GM21381 (cell line): ENCODE data around the gene SIX5.
"Not testable (repeated sequence)": the region's sequence is repeated elsewhere in the genome, so short reads cannot be mapped to it uniquely, and the experiment has no call there.

Experiments
- ATAC-seq: cut with Tn5 transposase; IDR thresholded peaks from one replicate; pipeline ENCODE4 v1.9.1; 2021; ENCODE audit warnings: mild to moderate bottlenecking, moderate library complexity; ENCODE audit not compliant: unreplicated experiment

SIX5 gene

DNA sequence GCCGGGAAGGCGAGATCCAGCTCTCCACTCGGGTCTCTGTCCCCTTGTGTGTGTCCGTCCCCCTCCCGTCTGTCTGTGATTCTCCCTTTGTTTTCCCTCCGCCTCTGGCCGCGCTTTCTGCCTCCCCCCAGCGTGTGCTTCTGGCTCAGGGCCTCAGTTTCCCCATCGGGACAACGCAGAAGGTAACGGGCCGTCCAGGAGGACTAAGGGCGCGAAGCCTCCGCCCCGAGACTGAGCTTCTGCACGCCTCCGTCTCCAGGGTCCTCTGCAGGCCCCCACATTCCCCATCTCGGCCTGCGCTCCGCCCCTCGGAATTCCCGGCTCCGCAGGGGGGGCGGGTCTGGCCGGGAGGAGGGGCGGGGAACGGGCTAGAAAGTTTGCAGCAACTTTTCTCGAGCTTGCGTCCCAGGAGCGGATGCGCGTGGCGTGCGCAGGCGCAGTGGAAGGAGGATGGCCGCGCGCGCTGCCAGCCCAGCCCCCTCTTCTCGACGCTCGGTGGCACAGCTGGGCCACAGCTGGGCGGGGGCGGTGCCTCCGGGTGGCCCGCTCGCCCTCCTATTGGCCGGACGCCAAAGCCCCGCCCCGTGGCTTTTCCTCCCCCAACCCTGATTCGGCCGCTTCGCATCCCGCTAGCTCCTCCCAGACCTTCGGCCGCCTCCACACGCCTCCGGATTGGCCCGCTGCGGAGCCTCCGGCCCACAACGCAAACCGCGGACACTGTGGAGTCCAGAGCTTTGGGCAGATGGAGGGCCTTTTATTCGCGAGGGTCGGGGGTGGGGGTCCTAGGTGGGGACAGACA, at the start of gene SIX5:
TSS of gene SIX5 (minus strand) at position 269 of the 799 bp plus-strand sequence. CDS start 408 bp downstream, outside the sequence.
- peak; percentile 64 for ATAC-seq

GRCh38 chr19:45817725-45818301, 48.8 kb upstream of the SIX5 start:
- ATAC-seq = no peak

GRCh38 chr19:45817010-45817724, 48.1 kb upstream of the SIX5 start:
- peak; percentile 78 for ATAC-seq

DNA sequence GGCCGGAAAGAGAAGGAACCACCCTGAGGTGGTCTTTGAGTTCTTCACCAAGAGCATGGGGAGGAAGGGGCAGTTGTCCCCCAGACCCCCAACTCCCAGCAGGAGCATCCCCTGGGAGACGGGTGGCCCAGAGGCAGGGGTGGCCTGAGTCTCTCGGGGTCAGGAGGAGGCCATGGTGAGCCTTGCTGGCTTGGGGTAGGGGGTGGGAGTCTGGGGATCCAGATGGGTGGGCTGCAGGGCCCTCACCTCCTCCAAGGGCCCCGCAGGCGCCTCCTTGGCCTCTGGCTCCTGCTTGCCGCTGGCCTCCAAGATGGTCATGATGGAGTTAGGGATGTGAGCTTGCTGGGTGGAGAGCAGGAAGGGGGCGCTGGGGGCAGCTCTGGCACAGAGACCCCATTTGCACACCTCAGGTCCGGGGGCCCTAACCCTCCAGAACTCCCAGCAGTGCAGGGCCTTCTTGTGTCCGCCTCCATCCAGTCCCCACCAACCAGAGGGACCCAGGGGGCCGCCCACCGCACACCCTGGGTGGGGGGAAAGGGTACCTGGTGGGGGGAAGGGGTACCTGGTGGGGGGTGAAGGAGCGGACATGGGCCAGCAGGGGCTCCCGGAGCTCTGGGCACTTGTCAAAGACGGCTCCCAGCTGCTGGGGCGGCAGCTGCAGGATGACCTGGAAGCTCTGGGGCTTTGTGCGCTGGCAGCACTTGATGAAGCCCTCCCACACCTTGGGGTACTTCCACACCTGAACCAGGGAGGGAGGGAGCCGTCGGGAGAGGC, 47.4 kb upstream of the SIX5 start:
- ATAC-seq = no peak

GRCh38 chr19:45815481-45816216, 46.6 kb upstream of the SIX5 start:
- no peak for ATAC-seq

DNA sequence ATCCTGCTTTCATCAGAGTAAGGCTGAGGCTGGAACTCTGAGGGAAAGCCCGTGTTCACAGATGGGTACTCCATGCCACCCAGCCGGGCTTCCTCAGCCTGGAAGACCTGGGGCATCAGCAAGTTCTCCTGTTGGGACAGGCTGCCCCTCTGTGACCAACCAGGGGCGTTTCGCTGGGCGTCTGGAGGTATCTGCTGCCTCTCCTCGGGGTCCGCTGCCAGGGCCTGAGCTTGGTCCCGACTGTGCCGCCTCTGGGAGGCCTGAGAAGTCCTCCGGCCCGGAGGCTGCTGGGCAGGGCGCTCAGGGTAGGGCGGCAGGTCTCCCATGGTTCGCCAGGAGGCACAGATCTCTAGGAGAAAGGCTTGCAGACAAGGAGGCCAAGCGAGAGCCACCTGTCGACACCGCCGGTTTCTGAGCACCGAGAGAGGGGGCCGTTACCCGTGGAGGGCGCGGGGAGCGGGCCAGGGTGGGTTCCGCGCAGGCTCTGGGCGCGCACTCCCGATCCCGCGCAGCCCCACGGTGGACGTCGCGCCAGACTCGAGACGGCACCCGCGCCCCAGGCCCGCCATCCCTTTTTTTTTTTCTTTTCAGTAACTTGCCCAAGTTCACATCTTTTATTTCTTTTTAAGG, 45.9 kb upstream of the SIX5 start, which contains the start of gene RSPH6A:
TSS of gene RSPH6A (minus strand) at position 458 of the 630 bp plus-strand sequence. CDS start at position 326, 132 bp downstream.
- no peak for ATAC-seq

DNA sequence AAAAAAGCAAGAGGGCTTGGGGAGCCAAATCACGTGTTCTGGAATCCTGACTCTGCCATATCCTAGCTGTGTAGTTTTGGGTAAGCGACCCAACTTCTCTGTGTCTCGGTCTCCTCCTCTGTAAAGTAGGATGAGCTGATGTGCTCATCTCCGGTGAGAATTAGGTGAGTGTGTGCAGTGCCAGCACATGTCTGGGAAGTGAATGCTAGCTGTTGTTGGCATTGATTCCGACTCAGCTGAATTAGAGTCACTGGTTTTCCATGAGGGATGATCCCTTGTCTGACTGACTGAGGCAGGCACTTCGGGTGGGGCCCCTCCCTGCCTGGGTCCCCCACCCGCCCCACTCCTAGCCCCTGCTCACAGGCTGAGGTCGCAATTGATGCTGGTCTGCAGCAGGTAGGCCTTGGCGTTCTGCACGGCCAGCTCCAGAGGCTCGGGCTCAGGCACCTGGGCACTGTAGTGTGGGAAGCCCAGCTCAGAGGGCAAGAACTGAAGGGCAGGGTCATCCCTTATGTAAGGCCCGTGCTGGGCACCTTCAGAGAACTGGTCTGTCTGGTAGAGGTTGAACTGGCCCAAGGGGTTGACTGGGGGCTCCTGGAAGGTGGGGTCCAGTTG, 45.2 kb upstream of the SIX5 start:
- ATAC-seq = no peak

GRCh38 chr19:45812297-45812696, 43.2 kb upstream of the SIX5 start:
- no peak for ATAC-seq

GRCh38 chr19:45809643-45810159, 40.6 kb upstream of the SIX5 start:
- no peak for ATAC-seq

DNA sequence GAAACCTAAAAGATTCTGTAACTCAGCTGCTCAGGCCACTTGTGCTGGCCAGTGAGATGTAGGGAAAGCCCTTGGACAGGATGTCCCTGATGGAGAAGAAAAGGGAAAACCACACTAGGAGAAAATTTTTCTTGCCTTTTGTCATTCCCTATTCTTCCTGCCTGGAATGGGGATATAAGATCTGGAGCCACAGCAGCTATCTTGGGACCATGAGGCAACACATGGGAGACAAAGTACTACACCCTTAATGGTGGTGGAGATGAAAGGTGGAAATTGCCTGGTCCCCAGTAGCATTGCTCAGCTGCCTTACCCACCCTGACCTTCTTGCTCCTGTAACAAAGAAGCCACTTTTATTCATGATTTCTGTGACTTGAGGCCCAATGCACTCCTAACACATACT, 36.7 kb upstream of the SIX5 start:
- no peak for ATAC-seq

DNA sequence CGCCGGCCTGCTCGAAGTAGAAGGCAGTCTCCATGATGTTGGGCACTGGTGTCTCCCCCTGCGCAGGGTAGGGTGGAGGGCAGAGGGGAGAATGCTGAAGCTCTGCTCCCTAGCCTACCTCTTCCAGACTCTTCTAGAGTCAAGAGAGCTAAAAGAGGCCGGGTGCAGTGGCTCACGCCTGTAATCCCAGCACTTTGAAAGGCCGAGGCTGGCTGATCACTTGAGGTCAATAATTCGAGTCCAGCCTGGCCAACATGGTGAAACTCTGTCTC, 35.8 kb upstream of the SIX5 start:
- ATAC-seq = no peak

DNA sequence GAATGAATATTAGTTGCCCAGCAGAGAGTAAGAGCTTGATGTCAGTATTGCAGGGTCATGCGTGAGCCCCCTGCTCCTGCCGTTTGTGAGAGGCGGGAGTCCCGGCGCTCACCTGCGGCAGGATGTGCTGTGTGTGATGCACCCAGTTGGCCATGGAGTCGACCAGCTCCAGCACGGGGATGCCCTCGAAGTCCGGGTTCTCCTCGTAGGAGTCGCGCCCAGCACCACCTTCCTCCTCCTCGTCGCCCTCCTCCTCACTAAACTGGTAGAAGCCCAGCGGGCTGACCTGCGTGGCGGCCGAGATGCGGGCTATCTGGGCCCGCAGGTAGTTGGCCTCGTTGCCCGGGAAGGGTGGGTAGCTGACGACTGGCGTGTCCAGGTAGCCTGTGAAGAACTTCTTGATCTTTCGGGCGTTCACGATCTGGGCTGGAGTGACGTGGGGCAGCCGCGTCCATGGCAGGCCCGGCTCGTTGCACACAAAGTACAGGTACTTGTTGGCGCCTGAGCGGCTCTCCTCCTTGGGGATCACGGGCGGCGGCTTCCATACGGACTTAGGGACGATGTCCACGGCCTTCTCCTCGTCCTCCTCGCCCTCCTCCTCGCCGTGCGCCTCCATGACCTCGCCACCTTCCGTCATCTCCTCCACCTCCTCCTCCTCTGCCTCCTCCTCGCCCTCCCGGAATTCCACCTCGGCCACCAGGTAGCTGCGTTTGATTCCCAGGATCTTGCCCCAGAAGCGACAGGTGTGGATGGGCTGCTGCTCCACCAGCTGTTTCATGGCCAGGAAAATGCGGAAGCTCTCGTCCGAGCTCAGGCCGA, 35.3 kb upstream of the SIX5 start:
- no peak for ATAC-seq

- ATAC-seq = no peak
Measured at GRCh38 chr19:45801603-45802175, 32.6 kb upstream of the SIX5 start.

GRCh38 chr19:45800070-45800553, 31.1 kb upstream of the SIX5 start:
- ATAC-seq = no peak

DNA sequence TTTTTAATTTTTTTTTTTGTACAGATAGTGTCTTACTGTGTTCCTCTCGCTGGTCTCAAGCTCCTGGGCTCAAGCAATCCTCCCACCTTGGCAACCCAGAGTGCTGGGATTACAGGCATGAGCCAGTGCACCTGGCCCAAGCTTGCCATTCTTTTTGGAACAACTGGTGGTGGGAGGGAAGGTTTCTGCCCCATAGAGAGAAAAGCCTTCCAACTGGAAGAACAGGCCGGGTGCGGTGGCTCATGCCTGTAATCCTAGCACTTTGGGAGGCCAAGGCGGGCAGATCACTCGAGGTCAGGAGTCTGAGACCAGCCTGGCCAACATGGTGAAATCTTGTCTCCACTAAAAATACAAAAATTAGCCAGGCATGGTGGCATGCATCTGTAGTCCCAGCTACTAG, 30.5 kb upstream of the SIX5 start:
- not testable (repeated sequence) for ATAC-seq

DNA sequence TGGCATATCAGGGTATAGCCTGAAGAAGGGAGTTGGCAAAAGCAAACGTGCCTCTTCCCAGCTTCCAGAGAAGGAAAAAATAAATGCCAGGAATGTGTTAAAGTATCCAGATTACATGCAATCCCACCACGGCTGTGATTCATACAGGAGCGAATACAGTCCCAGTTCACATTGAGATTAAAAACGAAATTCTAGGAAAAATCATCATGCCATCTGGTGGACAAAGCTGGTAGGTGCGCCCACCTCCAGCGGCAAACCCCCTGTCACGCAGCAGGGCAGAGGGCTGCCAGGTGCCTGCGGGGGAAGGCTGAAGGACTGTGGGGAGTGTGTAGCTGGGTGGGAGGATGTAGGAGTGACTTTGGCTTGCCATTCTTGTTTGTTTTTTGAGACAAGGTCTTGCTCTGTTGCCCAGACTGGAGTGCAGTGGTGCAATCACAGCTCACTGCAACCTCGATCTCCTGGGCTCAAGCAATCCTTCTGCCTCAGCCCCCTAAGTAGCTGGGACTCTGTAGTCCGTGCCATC, 30.0 kb upstream of the SIX5 start:
- ATAC-seq = no peak

DNA sequence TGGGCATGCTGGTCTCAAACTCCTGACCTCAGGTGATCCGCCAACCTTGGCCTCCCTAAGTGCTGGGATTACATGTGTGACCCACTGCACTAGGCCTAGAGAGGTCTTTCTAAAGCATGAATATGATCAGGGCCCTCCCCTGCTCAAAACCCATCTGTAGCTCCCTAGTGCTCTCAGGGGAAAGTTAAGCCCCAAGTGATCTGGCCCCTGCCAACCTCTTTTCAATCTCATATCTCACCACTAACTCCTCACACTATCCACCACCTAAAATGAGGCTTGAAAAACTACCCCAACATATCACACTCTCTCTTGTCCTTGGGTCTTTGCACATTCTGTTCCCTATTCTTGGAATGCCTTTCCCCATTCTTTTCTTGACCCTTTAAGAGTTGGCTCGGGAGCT, 25.6 kb upstream of the SIX5 start:
- no peak for ATAC-seq

DNA sequence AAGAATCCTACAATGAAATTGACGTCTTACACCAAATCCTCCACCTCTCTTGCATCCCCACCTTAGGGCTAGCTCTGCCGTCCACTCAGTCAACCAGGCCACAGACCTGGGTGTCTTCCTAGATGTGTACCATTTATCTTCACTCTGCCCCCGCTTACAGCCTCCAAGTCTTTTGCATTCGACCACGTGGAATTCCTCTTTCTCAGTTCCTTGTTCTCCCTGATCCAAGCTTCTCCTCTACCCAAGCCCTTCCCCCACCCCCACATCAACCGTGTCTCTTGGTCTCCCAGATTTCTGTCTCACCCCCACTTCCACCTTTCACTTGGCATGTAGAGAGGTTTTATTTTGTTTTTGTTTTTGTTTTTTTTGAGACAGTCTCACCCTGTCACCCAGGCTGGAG, 24.8 kb upstream of the SIX5 start:
- ATAC-seq = no peak
